Progenitor cell of endocrine pancreas (in vitro differentiated cells): ENCODE results near the gene FAM181A. TPM values are rescaled to one million over a fixed set of nuclear protein-coding genes. Genes with fewer than 3 reads are reported as not detected.

Experiments used
- DNase-seq: peaks from one replicate; pipeline ENCODE4 v3.0.0; 2021; ENCODE audit warnings: low spot score; ENCODE audit not compliant: unreplicated experiment
- H3K27ac Mint-ChIP-seq: 2 replicates; pipeline ENCODE4 v1.8.0; 2021; ENCODE audit warnings: mild to moderate bottlenecking, moderate library complexity, mixed read lengths
- H3K27me3 Mint-ChIP-seq: 2 replicates; pipeline ENCODE4 v1.8.0; 2021; ENCODE audit warnings: mixed read lengths
- H3K36me3 Mint-ChIP-seq: 2 replicates; pipeline ENCODE4 v1.8.0; 2022; ENCODE audit warnings: mixed read lengths; ENCODE audit not compliant: insufficient read depth
- H3K4me1 Mint-ChIP-seq: 2 replicates; pipeline ENCODE4 v1.8.0; 2021; ENCODE audit warnings: low read depth, mixed read lengths
- H3K4me3 Mint-ChIP-seq: 2 replicates; pipeline ENCODE4 v1.8.0; 2021; ENCODE audit warnings: low read depth, mild to moderate bottlenecking, moderate library complexity, mixed read lengths
- H3K9me3 Mint-ChIP-seq: 2 replicates; pipeline ENCODE4 v1.8.0; 2021; ENCODE audit warnings: low read depth, mixed read lengths
- CTCF ChIP-seq: fragments of 200-600 bp; sonication (generic); IDR thresholded peaks from one replicate; pipeline ENCODE4 v1.5.0; 2021; ENCODE audit warnings: antibody characterized with exemption, mild to moderate bottlenecking; ENCODE audit not compliant: unreplicated experiment
- total RNA-seq: library from RNA; stranded (reverse); gene quantifications from 2 replicates; pipeline ENCODE4 v1.2.1, GENCODE V29; 2021

FAM181A gene
- total RNA-seq, 1 donor from 2014 or later: not detected

- Mint-ChIP-seq H3K4me3 (no peak overlapping the region), H3K9me3 (peaks cover 5% of the 10 kb centered on the region), H3K27ac (no peak overlapping the region), H3K27me3 (peaks cover 5% of the 10 kb centered on the region), H3K36me3 (no peaks in the 10 kb centered on the region), H3K4me1 (no peaks in the 10 kb centered on the region)
- no peak for TF ChIP-seq CTCF
- no peak for DNase-seq
These were observed 12.0 kb upstream of the FAM181A start for GRCh38 chr14:93915070-93915705.

- TF ChIP-seq CTCF: no peak
- Mint-ChIP-seq H3K9me3 (peaks cover 5% of the 10 kb centered on the region), H3K27me3 (peaks cover 5% of the 10 kb centered on the region), H3K4me3 (no peak overlapping the region), H3K36me3 (no peaks in the 10 kb centered on the region), H3K27ac (no peak overlapping the region), H3K4me1 (no peaks in the 10 kb centered on the region)
- DNase-seq: no peak
These were observed 11.3 kb upstream of the FAM181A start for GRCh38 chr14:93915800-93916199.

GRCh38 chr14:93916498-93916897 lies 10.6 kb upstream of the FAM181A start:
- no peak for TF ChIP-seq CTCF
- DNase-seq: no peak
- H3K4me1 Mint-ChIP-seq: no peaks in the 10 kb centered on the region
- H3K27me3 Mint-ChIP-seq: peaks cover 5% of the 10 kb centered on the region
- H3K4me3 Mint-ChIP-seq: no peak overlapping the region
- H3K9me3 Mint-ChIP-seq: peaks cover 5% of the 10 kb centered on the region
- no peak overlapping the region for H3K27ac Mint-ChIP-seq
- no peaks in the 10 kb centered on the region for H3K36me3 Mint-ChIP-seq

GRCh38 chr14:93917141-93917540 lies 10.0 kb upstream of the FAM181A start:
- H3K4me3 Mint-ChIP-seq: no peak overlapping the region
- H3K9me3 Mint-ChIP-seq: peaks cover 5% of the 10 kb centered on the region
- no peaks in the 10 kb centered on the region for H3K36me3 Mint-ChIP-seq
- H3K27ac Mint-ChIP-seq: no peak overlapping the region
- peaks cover 5% of the 10 kb centered on the region for H3K27me3 Mint-ChIP-seq
- no peaks in the 10 kb centered on the region for H3K4me1 Mint-ChIP-seq
- TF ChIP-seq CTCF: no peak
- no peak for DNase-seq

- Mint-ChIP-seq H3K27ac (no peak overlapping the region), H3K9me3 (peaks cover 5% of the 10 kb centered on the region), H3K27me3 (peaks cover 2% of the 10 kb centered on the region), H3K4me1 (peaks cover 2% of the 10 kb centered on the region), H3K4me3 (no peak overlapping the region), H3K36me3 (no peaks in the 10 kb centered on the region)
- TF ChIP-seq CTCF: no peak
- no peak for DNase-seq
These were observed 5.9 kb upstream of the FAM181A start for GRCh38 chr14:93921001-93921806.
